Gastroesophageal sphincter (tissue), 4 donors: ENCODE measurements around the gene USP6NL. TPM values are rescaled to one million over a fixed set of nuclear protein-coding genes. Genes with fewer than 3 reads are reported as not detected.

Source experiments
- ATAC-seq: fragments of 150-250 bp; one replicate; pipeline ENCODE4 v1.9.1; 2016; ENCODE audit warnings: mild to moderate bottlenecking, moderate library complexity
- H3K27ac ChIP-seq, 4 donors: fragments of 200-600 bp; sonication (generic) in 3 of 4; 1 replicate in 3 of 4; 2 replicates in 1 of 4; pipeline ENCODE4 v1.5.1; 2016 to 2019
- H3K27me3 ChIP-seq: fragments of 200-600 bp; sonication (generic); one replicate; pipeline ENCODE4 v1.5.1; 2019
- H3K36me3 ChIP-seq, 2 donors: fragments of 200-600 bp; sonication (generic); one replicate each; pipeline ENCODE4 v1.5.1; 2019; ENCODE audit warnings: control low read depth in 1 of 2
- H3K4me1 ChIP-seq, 3 donors: fragments of 200-600 bp; sonication (generic); 1 replicate in 2 of 3; 2 replicates in 1 of 3; pipeline ENCODE4 v1.5.1; 2016 to 2019; ENCODE audit warnings: control low read depth in 2 of 3
- H3K4me3 ChIP-seq, 2 donors: fragments of 200-600 bp; sonication (generic); one replicate each; pipeline ENCODE4 v1.5.1; 2019; ENCODE audit warnings: mild to moderate bottlenecking in 1 of 2, moderate library complexity in 1 of 2
- H3K9me3 ChIP-seq, 3 donors: fragments of 200-600 bp; sonication (generic); one replicate each; pipeline ENCODE4 v1.5.1; 2017 to 2019; ENCODE audit warnings: control low read depth in 2 of 3
- CTCF ChIP-seq, 4 experiments: fragments of 200-600 bp in 2 of 4; fragments of 450-650 bp in 2 of 4; sonication (generic) in 1 of 4; IDR thresholded peaks; one replicate each; pipeline ENCODE4 v1.5.1; 2017 to 2019; ENCODE audit warnings: antibody characterized with exemption in 4 of 4, mild to moderate bottlenecking in 2 of 4, moderate library complexity in 2 of 4
- EP300 ChIP-seq: sonication (generic); formaldehyde crosslinking; IDR thresholded peaks from one replicate; pipeline ENCODE4 v1.6.1; 2017; ENCODE audit warnings: antibody characterized with exemption, mild to moderate bottlenecking
- POLR2A ChIP-seq, 2 donors: fragments of 450-650 bp; IDR thresholded peaks; one replicate each; pipeline ENCODE4 v1.6.1; 2017; ENCODE audit warnings: antibody characterized with exemption in 2 of 2, mild to moderate bottlenecking in 2 of 2, moderate library complexity in 1 of 2
- POLR2AphosphoS5 ChIP-seq: sonication (generic); formaldehyde crosslinking; IDR thresholded peaks from one replicate; pipeline ENCODE4 v1.6.1; 2017; ENCODE audit warnings: antibody characterized with exemption
- WGBS, 2 donors: methylation state at CpG; one replicate each; pipeline ENCODE4 v1.1.5; 2018; ENCODE audit warnings: low coverage in 1 of 2; 5-methylcytosine and 5-hydroxymethylcytosine counted together
- total RNA-seq, 4 donors: library from RNA; depleted of rRNA; stranded (reverse); fragments of >200 nt; gene quantifications; one replicate each; pipeline ENCODE4 v1.1.0, GENCODE V29; 2016

Gene USP6NL
- total RNA-seq, 4 donors from 2014 or later, result 9.0 to 14.7 (median 12.5) TPM

- Histone ChIP-seq H3K4me3 (no peak overlapping the region), H3K27ac (no peak overlapping the region), H3K36me3 (peaks cover 0 to 24% of the 10 kb centered on the region in 2 donors), H3K9me3 (no peaks in the 10 kb centered on the region), H3K27me3 (no peaks in the 10 kb centered on the region), H3K4me1 (no peaks in the 10 kb centered on the region)
- no peak for TF ChIP-seq POLR2A (IDR thresholded peaks at IDR 0.05)
- no peak for TF ChIP-seq EP300
- TF ChIP-seq POLR2AphosphoS5, result no peak
- no peak for TF ChIP-seq CTCF (IDR thresholded peaks at IDR 0.05)
- no peak for ATAC-seq
Observed at GRCh38 chr10:11482306-11482705, 129.1 kb downstream of the USP6NL start.

GRCh38 chr10:11480687-11481086 lies 130.8 kb downstream of the USP6NL start:
- Histone ChIP-seq H3K36me3 (peaks cover 0 to 24% of the 10 kb centered on the region in 2 donors), H3K27me3 (no peaks in the 10 kb centered on the region), H3K9me3 (no peaks in the 10 kb centered on the region), H3K27ac (no peak overlapping the region), H3K4me1 (no peaks in the 10 kb centered on the region), H3K4me3 (no peak overlapping the region)
- TF ChIP-seq POLR2A (IDR thresholded peaks at IDR 0.05), result no peak
- no peak for TF ChIP-seq CTCF (IDR thresholded peaks at IDR 0.05)
- ATAC-seq, result no peak
- 87 to 93% methylated on average over 4 of the region's 4 CpGs for WGBS, 2 donors

- Histone ChIP-seq H3K4me3 (no peak overlapping the region), H3K9me3 (no peaks in the 10 kb centered on the region), H3K27ac (no peak overlapping the region), H3K4me1 (no peaks in the 10 kb centered on the region), H3K36me3 (peaks cover 0 to 18% of the 10 kb centered on the region in 2 donors), H3K27me3 (no peaks in the 10 kb centered on the region)
- ATAC-seq, result no peak
- TF ChIP-seq CTCF (IDR thresholded peaks at IDR 0.05) (no peak), EP300 (no peak), POLR2AphosphoS5 (no peak), POLR2A (IDR thresholded peaks at IDR 0.05) (no peak)
- WGBS, 2 donors, result 99 to 100% methylated on average over 1 to 6 of the region's 7 CpGs
Observed at GRCh38 chr10:11479300-11479699, 132.2 kb downstream of the USP6NL start.

- Histone ChIP-seq H3K27ac (no peak overlapping the region), H3K4me3 (no peak overlapping the region), H3K36me3 (peaks cover 0 to 16% of the 10 kb centered on the region in 2 donors), H3K4me1 (no peaks in the 10 kb centered on the region), H3K9me3 (no peaks in the 10 kb centered on the region), H3K27me3 (no peaks in the 10 kb centered on the region)
- TF ChIP-seq EP300, result no peak
- no peak for TF ChIP-seq CTCF (IDR thresholded peaks at IDR 0.05)
- no peak for TF ChIP-seq POLR2AphosphoS5
- no peak for TF ChIP-seq POLR2A (IDR thresholded peaks at IDR 0.05)
- WGBS, 2 donors, result 86 to 100% methylated on average over 1 of the region's 1 CpG
- ATAC-seq, result no peak
Observed at GRCh38 chr10:11478807-11479206, 132.6 kb downstream of the USP6NL start.

GRCh38 chr10:11475831-11476434 lies 135.5 kb downstream of the USP6NL start:
- TF ChIP-seq POLR2A (IDR thresholded peaks at IDR 0.05), result no peak
- no peak for TF ChIP-seq CTCF (IDR thresholded peaks at IDR 0.05)
- TF ChIP-seq EP300, result no peak
- no peak for TF ChIP-seq POLR2AphosphoS5
- Histone ChIP-seq H3K4me3 (no peak overlapping the region), H3K9me3 (no peaks in the 10 kb centered on the region), H3K27ac (no peak overlapping the region), H3K27me3 (no peaks in the 10 kb centered on the region), H3K36me3 (peaks cover 0 to 9% of the 10 kb centered on the region in 2 donors), H3K4me1 (peaks cover 0 to 9% (median 4%) of the 10 kb centered on the region in 3 donors)
- no peak for ATAC-seq
- WGBS, 2 donors, result 78 to 86% methylated on average over 3 of the region's 3 CpGs
